ENCODE results near the gene EPG5.
"Not testable (repeated sequence)": the region's sequence is repeated elsewhere in the genome, so short reads cannot be mapped to it uniquely, and the experiment has no call there.

DNA sequence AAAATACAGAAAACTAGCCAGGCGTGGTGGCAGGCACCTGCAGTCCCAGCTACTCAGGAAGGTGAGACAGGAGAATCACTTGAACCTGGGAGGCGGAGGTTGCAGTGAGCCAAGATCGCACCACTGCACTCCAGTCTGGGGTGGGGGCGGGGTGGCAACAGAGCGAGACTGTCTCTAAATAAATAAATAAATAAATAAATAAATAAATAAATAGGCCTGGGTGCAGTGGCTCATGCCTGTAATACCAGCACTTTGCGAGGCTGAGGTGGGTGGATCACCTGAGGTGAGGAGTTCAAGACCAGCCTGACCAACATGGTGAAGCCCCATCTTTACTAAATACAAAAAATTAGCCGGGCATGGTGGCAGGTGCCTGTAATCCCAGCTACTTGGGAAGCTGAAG, 7.6 kb downstream of the EPG5 start:
- TF ChIP-seq POLR2A (IDR thresholded peaks at IDR 0.05; ENCODE audit: low read length); GATA1 (IDR thresholded peaks at IDR 0.05; ENCODE audit: low read depth, low read length): not testable (repeated sequence)
